GM12878 (cell line): ENCODE data around the gene GPR176. TPM values are rescaled to one million over a fixed set of nuclear protein-coding genes. Genes with fewer than 3 reads are reported as not detected.

Experiments
- ATAC-seq: fragments of 200-7000 bp; cut with Tn5 transposase; 3 replicates; pipeline ENCODE4 v1.9.1; 2020; ENCODE audit warnings: mild to moderate bottlenecking, moderate library complexity
- BruUV-seq: library from RNA; stranded (reverse); fragments of 400-500 nt; replicated peaks from 2 replicates; lab custom pipeline; 2021; lab: Mats Ljungman, UMichigan
- CTCF ChIA-PET: fragments of 300-600 bp; sonication (Branson Sonifier 250); formaldehyde crosslinking; extraction: SDS; loops from one replicate; lab custom pipeline; 2021; ENCODE audit warnings: inconsistent platforms; lab: Yijun Ruan, JAX
- POLR2A ChIA-PET: fragments of 350-600 bp; formaldehyde crosslinking; extraction: SDS; loops from one replicate; lab custom pipeline; 2021; ENCODE audit warnings: inconsistent platforms; lab: Charles Lee
- RAD21 ChIA-PET: fragments of 300-600 bp; sonication (Branson Sonifier 250); formaldehyde crosslinking; loops from one replicate; lab custom pipeline; 2023; ENCODE audit warnings: antibody characterized with exemption; ENCODE audit not compliant: unreplicated experiment; lab: Charles Lee
- SMC1A ChIA-PET: fragments of 300-600 bp; sonication (Branson Sonifier 250); formaldehyde crosslinking; loops from one replicate; lab custom pipeline; 2023; ENCODE audit not compliant: unreplicated experiment, uncharacterized antibody; lab: Charles Lee
- DNase-seq: peaks from one replicate; pipeline ENCODE4 v3.0.0-alpha.2; 2011; ENCODE audit warnings: low read depth, low spot score
- FAIRE-seq: peaks from 3 replicates; lab custom pipeline; 2011; peaks lifted over from hg19 to GRCh38; lab: Jason Lieb, UNC
- H2AFZ ChIP-seq: 2 replicates; pipeline ENCODE4 v1.6.0; 2011; ENCODE audit warnings: low read depth, low read length, control low read depth; ENCODE audit not compliant: control insufficient read depth
- H3K27ac ChIP-seq: 2 replicates; pipeline ENCODE4 v1.5.1; 2011; ENCODE audit warnings: control low read depth; ENCODE audit not compliant: control insufficient read depth, insufficient read depth
- H3K27me3 ChIP-seq, 2 experiments: replicated peaks in 1 of 2; 2 replicates each; pipeline versions ENCODE4 v1.6.0 to v1.6.1; 2011; ENCODE audit warnings: low read length in 1 of 2; ENCODE audit not compliant: control insufficient read depth in 2 of 2, insufficient read depth in 2 of 2
- H3K36me3 ChIP-seq, 2 experiments: 2 replicates each; pipeline ENCODE4 v1.5.1; 2011; ENCODE audit warnings: low read length in 1 of 2; ENCODE audit not compliant: control insufficient read depth in 2 of 2, insufficient read depth in 2 of 2
- H3K4me1 ChIP-seq: 2 replicates; pipeline ENCODE4 v1.6.1; 2011; ENCODE audit warnings: mild to moderate bottlenecking, low read length, moderate library complexity, mixed read lengths; ENCODE audit not compliant: control insufficient read depth, insufficient read depth
- H3K4me2 ChIP-seq: 2 replicates; pipeline ENCODE4 v1.6.0; 2011; ENCODE audit warnings: control low read depth; ENCODE audit not compliant: control insufficient read depth, insufficient read depth
- H3K4me3 ChIP-seq: fragments of 200-600 bp; sonication (generic); 2 replicates; pipeline ENCODE4 v1.5.1; 2016
- H3K79me2 ChIP-seq: 2 replicates; pipeline ENCODE4 v1.6.0; 2011; ENCODE audit warnings: low read length; ENCODE audit not compliant: control insufficient read depth, insufficient read depth
- H3K9ac ChIP-seq: 2 replicates; pipeline ENCODE4 v1.8.0; 2011; ENCODE audit warnings: low read length, control low read depth, mixed read lengths; ENCODE audit not compliant: control insufficient read depth, insufficient read depth
- H3K9me3 ChIP-seq: replicated peaks from 3 replicates; pipeline ENCODE4 v1.5.1; 2011; ENCODE audit warnings: mild to moderate bottlenecking, low read length; ENCODE audit not compliant: control insufficient read depth, insufficient read depth
- H4K20me1 ChIP-seq: 2 replicates; pipeline ENCODE4 v1.6.0; 2011; ENCODE audit not compliant: control insufficient read depth, insufficient read depth
- ATF3 ChIP-seq: IDR thresholded peaks from 2 replicates; pipeline ENCODE4 v1.6.1; 2011; ENCODE audit warnings: low read depth, mild to moderate bottlenecking, low read length, moderate library complexity, borderline replicate concordance; ENCODE audit errors: extremely low read depth
- E4F1 ChIP-seq: fragments of 450-650 bp; IDR thresholded peaks from 2 replicates; pipeline ENCODE4 v1.6.1; 2018; ENCODE audit warnings: borderline replicate concordance, mild to moderate bottlenecking; ENCODE audit not compliant: partially characterized antibody
- FOXK2 ChIP-seq: fragments of 450-650 bp; IDR thresholded peaks from 2 replicates; pipeline ENCODE4 v1.6.1; 2017; ENCODE audit warnings: mild to moderate bottlenecking, moderate library complexity
- GATAD2B ChIP-seq: fragments of 450-650 bp; conservative IDR thresholded peaks from 2 replicates; pipeline ENCODE4 v1.6.1; 2017; ENCODE audit warnings: low read depth, mild to moderate bottlenecking, moderate library complexity
- LARP7 ChIP-seq: fragments of 450-650 bp; IDR thresholded peaks from 2 replicates; pipeline ENCODE4 v1.6.1; 2017; ENCODE audit warnings: mild to moderate bottlenecking
- MEF2B ChIP-seq: fragments of 450-650 bp; IDR thresholded peaks from 2 replicates; pipeline ENCODE4 v1.6.1; 2018; ENCODE audit warnings: mild to moderate bottlenecking, moderate library complexity; ENCODE audit not compliant: partially characterized antibody, poor library complexity, severe bottlenecking
- RCOR1 ChIP-seq: conservative IDR thresholded peaks from 2 replicates; pipeline ENCODE4 v1.6.1; 2012; ENCODE audit warnings: low read depth, low read length, improper control_type of control experiment
- SMAD1 ChIP-seq: fragments of 450-650 bp; IDR thresholded peaks from 2 replicates; pipeline ENCODE4 v1.6.1; 2018; ENCODE audit warnings: mild to moderate bottlenecking, low read depth; ENCODE audit not compliant: partially characterized antibody
- SMARCA5 ChIP-seq: fragments of 450-650 bp; IDR thresholded peaks from 2 replicates; pipeline ENCODE4 v1.6.1; 2017; ENCODE audit warnings: mild to moderate bottlenecking
- SMC3 ChIP-seq: IDR thresholded peaks from 2 replicates; pipeline ENCODE4 v1.6.1; 2011; ENCODE audit warnings: low read length, improper control_type of control experiment, borderline replicate concordance
- SUZ12 ChIP-seq: fragments of 200-600 bp; sonication (generic); IDR thresholded peaks from one replicate; pipeline ENCODE4 v1.6.1; 2018; ENCODE audit warnings: antibody characterized with exemption, mild to moderate bottlenecking; ENCODE audit not compliant: unreplicated experiment
- TAF1 ChIP-seq: IDR thresholded peaks from 2 replicates; pipeline ENCODE4 v1.6.1; 2011; ENCODE audit warnings: mild to moderate bottlenecking, low read depth, low read length, borderline replicate concordance
- ZBTB40 ChIP-seq: fragments of 450-650 bp; IDR thresholded peaks from 2 replicates; pipeline ENCODE4 v1.6.1; 2016; ENCODE audit warnings: mild to moderate bottlenecking, moderate library complexity, borderline replicate concordance
- WGBS: methylation state at CpG from one replicate; pipeline ENCODE4 v1.1.6; 2016; ENCODE audit warnings: low lambda C conversion rate; ENCODE audit not compliant: insufficient replicate concordance, insufficient coverage; ENCODE audit errors: missing lambda C conversion rate; 5-methylcytosine and 5-hydroxymethylcytosine counted together
- in situ Hi-C: fragments of 300-500 bp; cut with MboI; formaldehyde crosslinking; loops from 9 replicates; pipeline ENCODE4 v1.14.3; 2018; ENCODE audit warnings: mixed read lengths
- intact Hi-C: fragments of 100-400 bp; cut with micrococcal nuclease; formaldehyde crosslinking; loops from one replicate; pipeline ENCODE4 v1.14.2; 2022; ENCODE audit not compliant: unreplicated experiment
- polyA plus RNA-seq, 11 experiments: library from polyadenylated mRNA; depleted of rRNA in 4 of 11; unstranded in 6 of 11; stranded (reverse) in 5 of 11; fragments of >200 nt; fragmentation: Nextera tagmentation in 4 of 11; fragmentation: Illumina TruSeq in 1 of 11; extraction: Ambion mirVana in 4 of 11; extraction: Trizol in 1 of 11; gene quantifications; 1 replicate in 1 of 11; 2 replicates in 10 of 11; pipeline versions ENCODE4 v1.2.1 to v1.2.3, GENCODE V29; 2011 to 2016; ENCODE audit warnings: inconsistent platforms in 2 of 11, missing spikeins in 2 of 11, low read depth in 1 of 11
- total RNA-seq, 4 experiments: library from RNA; depleted of rRNA in 3 of 4; stranded (reverse); fragments of >200 nt in 3 of 4; fragmentation: Illumina TruSeq in 1 of 4; extraction: Trizol in 1 of 4; gene quantifications; 2 replicates each; pipeline versions ENCODE4 v1.2.1 to v1.2.3, GENCODE V29; 2013 to 2021

GPR176 gene
- total and polyA plus RNA-seq, 10 of the 15 experiments (the other 5 are each of a cell fraction or from before 2014, with no cell fraction given) = 0.02 to 0.33 (median 0.16) TPM; not detected in 4

- TF ChIP-seq E4F1 (no peak), RCOR1 (no peak), SMC3 (no peak), SMAD1 (no peak), ATF3 (no peak), TAF1 (no peak), GATAD2B (no peak)
Observed at GRCh38 chr15:39843565-39843964, 76.5 kb downstream of the GPR176 start (continued).

- ChIA-PET POLR2A (no interaction called here), SMC1A (interaction anchor here (0.9 to 1.3 kb wide), 3 partner anchors 10 to 261 kb away, joined by 3 to 5 read pairs (median 3); no protein-coding TSS in a partner anchor), RAD21 (no interaction called here), CTCF (interaction anchor here (0.5 to 1.4 kb wide), 3 partner anchors 39 to 488 kb away, joined by 3 to 5 read pairs (median 4); no protein-coding TSS in a partner anchor)
- Histone ChIP-seq H3K27ac (no peak overlapping the region), H4K20me1 (no peaks in the 10 kb centered on the region), H3K9ac (no peak overlapping the region), H3K4me1 (no peaks in the 10 kb centered on the region), H2AFZ (no peak overlapping the region), H3K4me2 (no peak overlapping the region), H3K27me3 (no peaks in the 10 kb centered on the region), H3K79me2 (no peaks in the 10 kb centered on the region), H3K9me3 (no peaks in the 10 kb centered on the region), H3K36me3 (no peaks in the 10 kb centered on the region), H3K4me3 (no peak overlapping the region)
- ATAC-seq (no peak), DNase-seq (no peak), FAIRE-seq (no peak)
- intact Hi-C loops (no loop called here), in situ Hi-C loops (no loop called here)
- no TSS peak for BruUV-seq
- 95% methylated on average over 1 of the region's 1 CpG for WGBS
- no peak for TF ChIP-seq SUZ12
- TF ChIP-seq SMARCA5 = no peak
- no peak for TF ChIP-seq MEF2B
- no peak for TF ChIP-seq LARP7
- TF ChIP-seq ZBTB40 = no peak
- no peak for TF ChIP-seq FOXK2
Observed at GRCh38 chr15:39837454-39837853, 82.6 kb downstream of the GPR176 start.
